Stomach smooth muscle (tissue), 2 donors: ENCODE results near the gene OTOA.
"Not testable (repeated sequence)": the region's sequence is repeated elsewhere in the genome, so short reads cannot be mapped to it uniquely, and the experiment has no call there.

ENCODE experiments used
- H3K27ac ChIP-seq: one replicate; pipeline ENCODE4 v1.7.0; 2013; ENCODE audit warnings: mild to moderate bottlenecking, low read length, inconsistent platforms
- H3K27me3 ChIP-seq, 2 donors: one replicate each; pipeline ENCODE4 v1.7.0; 2013; ENCODE audit warnings: low read length in 2 of 2; ENCODE audit not compliant: insufficient read depth in 2 of 2, control insufficient read depth in 1 of 2
- H3K36me3 ChIP-seq, 2 donors: one replicate each; pipeline ENCODE4 v1.7.0; 2013; ENCODE audit warnings: low read length in 2 of 2; ENCODE audit not compliant: control insufficient read depth in 2 of 2, insufficient read depth in 2 of 2
- H3K4me1 ChIP-seq: one replicate; pipeline ENCODE4 v1.7.0; 2013; ENCODE audit warnings: low read length; ENCODE audit not compliant: control insufficient read depth, insufficient read depth
- H3K4me3 ChIP-seq, 2 donors: one replicate each; pipeline ENCODE4 v1.7.0; 2013; ENCODE audit warnings: low read length in 2 of 2
- H3K9ac ChIP-seq, 2 donors: one replicate each; pipeline ENCODE4 v1.7.0; 2013; ENCODE audit warnings: low read length in 2 of 2, mild to moderate bottlenecking in 1 of 2
- H3K9me3 ChIP-seq, 2 donors: one replicate each; pipeline ENCODE4 v1.7.0; 2013; ENCODE audit warnings: low read length in 2 of 2; ENCODE audit not compliant: control insufficient read depth in 2 of 2
- donor health status: healthy.
- donor health status: Pancreatic carcinoma.

The OTOA gene

GRCh38 chr16:21641916-21642315 lies 21.9 kb upstream of the OTOA start:
- Histone ChIP-seq H3K9ac (no peak overlapping the region), H3K4me1 (no peaks in the 10 kb centered on the region), H3K9me3 (no peaks in the 10 kb centered on the region), H3K27ac (no peak overlapping the region), H3K4me3 (no peak overlapping the region), H3K27me3 (no peaks in the 10 kb centered on the region), H3K36me3 (no peaks in the 10 kb centered on the region)

- H3K4me3 ChIP-seq, result no peak overlapping the region
- no peak overlapping the region for H3K9ac ChIP-seq
- no peaks in the 10 kb centered on the region for H3K9me3 ChIP-seq
- no peaks in the 10 kb centered on the region for H3K27me3 ChIP-seq
- H3K4me1 ChIP-seq, result no peaks in the 10 kb centered on the region
- no peak overlapping the region for H3K27ac ChIP-seq
- H3K36me3 ChIP-seq, result no peaks in the 10 kb centered on the region
These were observed 20.9 kb upstream of the OTOA start for GRCh38 chr16:21642861-21643260.

GRCh38 chr16:21643785-21644184 lies 20.0 kb upstream of the OTOA start:
- H3K27ac ChIP-seq, result no peak overlapping the region
- no peaks in the 10 kb centered on the region for H3K4me1 ChIP-seq

GRCh38 chr16:21644674-21645073 lies 19.1 kb upstream of the OTOA start:
- Histone ChIP-seq H3K36me3 (no peaks in the 10 kb centered on the region), H3K4me3 (peak overlapping the region in 1 of 2 donors; percentile 28), H3K4me1 (no peaks in the 10 kb centered on the region), H3K9ac (no peak overlapping the region), H3K27ac (no peak overlapping the region), H3K9me3 (no peaks in the 10 kb centered on the region), H3K27me3 (no peaks in the 10 kb centered on the region)

More at GRCh38 chr16:21643785-21644184, 20.0 kb upstream of the OTOA start:
- H3K4me3 ChIP-seq, result no peak overlapping the region
- H3K9ac ChIP-seq, result no peak overlapping the region
- no peaks in the 10 kb centered on the region for H3K27me3 ChIP-seq
- H3K9me3 ChIP-seq, result no peaks in the 10 kb centered on the region
- no peaks in the 10 kb centered on the region for H3K36me3 ChIP-seq

- no peaks in the 10 kb centered on the region for H3K9me3 ChIP-seq
- no peak overlapping the region for H3K27ac ChIP-seq
- no peaks in the 10 kb centered on the region for H3K27me3 ChIP-seq
- H3K4me1 ChIP-seq, result no peaks in the 10 kb centered on the region
- H3K36me3 ChIP-seq, result no peaks in the 10 kb centered on the region
- H3K4me3 ChIP-seq, result peak overlapping the region; percentile 24 to 28
- H3K9ac ChIP-seq, result peak overlapping the region in 1 of 2 donors; percentile 31
These were observed 18.5 kb upstream of the OTOA start for GRCh38 chr16:21645261-21645721.

GRCh38 chr16:21646091-21646490 lies 17.7 kb upstream of the OTOA start:
- Histone ChIP-seq H3K9me3 (no peaks in the 10 kb centered on the region), H3K4me3 (no peak overlapping the region), H3K36me3 (no peaks in the 10 kb centered on the region), H3K4me1 (no peaks in the 10 kb centered on the region), H3K27me3 (no peaks in the 10 kb centered on the region), H3K9ac (peak overlapping the region in 1 of 2 donors; percentile 31), H3K27ac (no peak overlapping the region)

- H3K9ac ChIP-seq, result no peak overlapping the region
- no peaks in the 10 kb centered on the region for H3K36me3 ChIP-seq
- no peaks in the 10 kb centered on the region for H3K9me3 ChIP-seq
- H3K4me3 ChIP-seq, result no peak overlapping the region
- no peaks in the 10 kb centered on the region for H3K27me3 ChIP-seq
- no peak overlapping the region for H3K27ac ChIP-seq
- H3K4me1 ChIP-seq, result no peaks in the 10 kb centered on the region
These were observed 16.8 kb upstream of the OTOA start for GRCh38 chr16:21646721-21647561.

GRCh38 chr16:21647562-21648164 lies 16.1 kb upstream of the OTOA start:
- Histone ChIP-seq H3K36me3 (no peaks in the 10 kb centered on the region), H3K4me3 (no peak overlapping the region), H3K27me3 (no peaks in the 10 kb centered on the region), H3K27ac (no peak overlapping the region), H3K4me1 (no peaks in the 10 kb centered on the region), H3K9ac (no peak overlapping the region), H3K9me3 (no peaks in the 10 kb centered on the region)

GRCh38 chr16:21649826-21650406 lies 13.9 kb upstream of the OTOA start:
- not testable (repeated sequence) for H3K9ac ChIP-seq, H3K4me3 ChIP-seq, H3K36me3 ChIP-seq, H3K9me3 ChIP-seq, H3K27me3 ChIP-seq, H3K4me1 ChIP-seq, H3K27ac ChIP-seq

- H3K9me3 ChIP-seq, result no peaks in the 10 kb centered on the region
- no peak overlapping the region for H3K27ac ChIP-seq
- no peak overlapping the region for H3K9ac ChIP-seq
- peaks cover 0 to 5% of the 10 kb centered on the region in 2 donors for H3K36me3 ChIP-seq
- no peaks in the 10 kb centered on the region for H3K27me3 ChIP-seq
- no peak overlapping the region for H3K4me3 ChIP-seq
- no peaks in the 10 kb centered on the region for H3K4me1 ChIP-seq
These were observed 13.2 kb upstream of the OTOA start for GRCh38 chr16:21650521-21650920.
